Thyroid gland (tissue), 4 donors: ENCODE measurements around the gene LETM1. TPM values are rescaled to one million over a fixed set of nuclear protein-coding genes. Genes with fewer than 3 reads are reported as not detected.

ENCODE experiments used
- DNase-seq, 2 donors: peaks; one replicate each; pipeline ENCODE4 v3.0.0-alpha.2; 2019
- H3K27ac ChIP-seq, 3 donors: fragments of 200-600 bp; sonication (generic); 1 replicate in 2 of 3; 2 replicates in 1 of 3; pipeline ENCODE4 v1.5.1; 2016 to 2019; ENCODE audit warnings: mild to moderate bottlenecking in 1 of 3, moderate library complexity in 1 of 3
- H3K27me3 ChIP-seq: fragments of 200-600 bp; sonication (generic); one replicate; pipeline ENCODE4 v1.5.1; 2019
- H3K36me3 ChIP-seq, 2 donors: fragments of 200-600 bp; sonication (generic); one replicate each; pipeline ENCODE4 v1.5.1; 2016 to 2019
- H3K4me1 ChIP-seq, 2 donors: fragments of 200-600 bp; sonication (generic); one replicate each; pipeline ENCODE4 v1.5.1; 2017 to 2019
- H3K4me3 ChIP-seq, 3 donors: fragments of 200-600 bp; sonication (generic); replicated peaks in 1 of 3; 1 replicate in 2 of 3; 2 replicates in 1 of 3; pipeline ENCODE4 v1.5.1; 2016; ENCODE audit warnings: mild to moderate bottlenecking in 1 of 3
- H3K9me3 ChIP-seq: fragments of 200-600 bp; sonication (generic); one replicate; pipeline ENCODE4 v1.5.1; 2017
- POLR2A ChIP-seq, 2 donors: fragments of 450-650 bp; IDR thresholded peaks; one replicate each; pipeline ENCODE4 v1.6.1; 2017; ENCODE audit warnings: antibody characterized with exemption in 2 of 2, mild to moderate bottlenecking in 2 of 2, moderate library complexity in 1 of 2
- WGBS, 2 donors: methylation state at CpG; one replicate each; pipeline ENCODE4 v1.1.5; 2017; 5-methylcytosine and 5-hydroxymethylcytosine counted together
- intact Hi-C: fragments of 100-400 bp; cut with DNase I; formaldehyde crosslinking; loops from one replicate; pipeline ENCODE4 v1.15.1; 2023
- total RNA-seq, 4 donors: library from RNA; depleted of rRNA; stranded (reverse); fragments of >200 nt; gene quantifications; one replicate each; pipeline ENCODE4 v1.2.3, GENCODE V29; 2016
- TF ChIP-seq, protein P1 (sequence below), 6 experiments: fragments of 200-600 bp in 3 of 6; fragments of 450-650 bp in 3 of 6; sonication (generic) in 3 of 6; IDR thresholded peaks; one replicate each; pipeline ENCODE4 v1.5.1; 2016 to 2019; ENCODE audit warnings: antibody characterized with exemption in 6 of 6, mild to moderate bottlenecking in 2 of 6, inconsistent platforms in 1 of 6, moderate library complexity in 1 of 6

The LETM1 gene
- total RNA-seq, 4 donors from 2014 or later = 30.1 to 58.4 (median 49.0) TPM

DNA sequence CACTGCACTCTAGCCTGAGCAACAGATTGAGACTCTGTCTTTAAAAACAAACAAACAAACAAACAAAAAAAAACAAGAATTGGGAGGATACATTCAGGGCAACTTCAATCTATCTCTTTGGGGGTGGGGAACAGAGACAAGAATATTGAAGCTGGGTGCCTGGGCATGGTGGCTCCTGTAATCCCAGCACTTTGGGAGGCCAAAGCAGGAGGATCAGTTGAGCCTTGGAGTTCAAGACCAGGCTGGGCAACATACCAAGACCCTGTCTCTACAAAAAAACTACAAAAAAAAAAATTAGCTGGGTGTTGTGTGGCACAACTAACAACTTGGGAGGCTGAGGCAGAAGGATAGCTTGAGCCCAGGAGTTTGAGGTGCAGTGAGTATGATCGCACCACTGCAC, 1.2 kb downstream of the LETM1 start:
- peak overlapping the region in 1 of 3 donors; percentile 54 for H3K27ac ChIP-seq
- TF ChIP-seq, protein P1, sequence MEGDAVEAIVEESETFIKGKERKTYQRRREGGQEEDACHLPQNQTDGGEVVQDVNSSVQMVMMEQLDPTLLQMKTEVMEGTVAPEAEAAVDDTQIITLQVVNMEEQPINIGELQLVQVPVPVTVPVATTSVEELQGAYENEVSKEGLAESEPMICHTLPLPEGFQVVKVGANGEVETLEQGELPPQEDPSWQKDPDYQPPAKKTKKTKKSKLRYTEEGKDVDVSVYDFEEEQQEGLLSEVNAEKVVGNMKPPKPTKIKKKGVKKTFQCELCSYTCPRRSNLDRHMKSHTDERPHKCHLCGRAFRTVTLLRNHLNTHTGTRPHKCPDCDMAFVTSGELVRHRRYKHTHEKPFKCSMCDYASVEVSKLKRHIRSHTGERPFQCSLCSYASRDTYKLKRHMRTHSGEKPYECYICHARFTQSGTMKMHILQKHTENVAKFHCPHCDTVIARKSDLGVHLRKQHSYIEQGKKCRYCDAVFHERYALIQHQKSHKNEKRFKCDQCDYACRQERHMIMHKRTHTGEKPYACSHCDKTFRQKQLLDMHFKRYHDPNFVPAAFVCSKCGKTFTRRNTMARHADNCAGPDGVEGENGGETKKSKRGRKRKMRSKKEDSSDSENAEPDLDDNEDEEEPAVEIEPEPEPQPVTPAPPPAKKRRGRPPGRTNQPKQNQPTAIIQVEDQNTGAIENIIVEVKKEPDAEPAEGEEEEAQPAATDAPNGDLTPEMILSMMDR (IDR thresholded peaks at IDR 0.05) = no peak
- no peak for TF ChIP-seq POLR2A (IDR thresholded peaks at IDR 0.05)
- no peak for DNase-seq
- H3K9me3 ChIP-seq = no peaks in the 10 kb centered on the region
- intact Hi-C loops = no loop called here
- peaks cover 23 to 57% of the 10 kb centered on the region in 2 donors for H3K4me1 ChIP-seq
- H3K36me3 ChIP-seq = no peaks in the 10 kb centered on the region
- WGBS, 2 donors = 63 to 65% methylated on average over 1 of the region's 1 CpG
- H3K4me3 ChIP-seq = no peak overlapping the region
- H3K27me3 ChIP-seq = no peaks in the 10 kb centered on the region

DNA sequence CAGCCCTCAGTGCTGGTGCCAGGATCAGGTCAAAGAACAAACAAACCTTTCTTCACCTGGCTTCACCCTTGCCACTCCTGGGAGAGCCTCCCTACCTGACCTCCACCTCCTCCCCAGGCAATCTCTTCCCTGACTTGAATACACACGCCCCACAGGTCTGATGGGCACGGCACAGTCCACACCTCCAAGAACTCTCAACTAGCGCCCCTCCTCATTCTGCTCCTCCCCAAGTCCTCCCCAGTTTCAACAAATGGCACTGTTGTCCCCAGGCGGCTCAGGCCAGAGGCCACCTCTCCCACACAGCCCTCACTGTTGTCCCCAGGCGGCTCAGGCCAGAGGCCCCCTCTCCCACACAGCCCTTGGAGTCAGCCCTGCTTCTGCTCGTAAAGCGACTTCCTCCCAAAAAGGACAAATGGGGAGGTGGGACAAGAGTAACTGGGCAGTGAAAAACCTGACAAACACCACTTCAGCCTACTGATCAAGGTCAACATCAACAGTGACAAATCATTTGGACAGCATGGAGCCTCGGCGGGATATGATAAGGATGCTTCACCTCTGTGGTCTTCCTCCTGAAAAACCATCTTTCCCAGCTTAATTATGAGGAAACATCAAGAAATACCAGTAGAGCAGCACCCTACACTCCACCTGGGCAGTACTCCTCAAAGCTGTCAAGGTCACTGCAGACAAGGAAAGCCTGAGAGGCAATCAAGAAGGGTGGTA, 2.9 kb downstream of the LETM1 start:
- intact Hi-C loops = no loop called here

DNA sequence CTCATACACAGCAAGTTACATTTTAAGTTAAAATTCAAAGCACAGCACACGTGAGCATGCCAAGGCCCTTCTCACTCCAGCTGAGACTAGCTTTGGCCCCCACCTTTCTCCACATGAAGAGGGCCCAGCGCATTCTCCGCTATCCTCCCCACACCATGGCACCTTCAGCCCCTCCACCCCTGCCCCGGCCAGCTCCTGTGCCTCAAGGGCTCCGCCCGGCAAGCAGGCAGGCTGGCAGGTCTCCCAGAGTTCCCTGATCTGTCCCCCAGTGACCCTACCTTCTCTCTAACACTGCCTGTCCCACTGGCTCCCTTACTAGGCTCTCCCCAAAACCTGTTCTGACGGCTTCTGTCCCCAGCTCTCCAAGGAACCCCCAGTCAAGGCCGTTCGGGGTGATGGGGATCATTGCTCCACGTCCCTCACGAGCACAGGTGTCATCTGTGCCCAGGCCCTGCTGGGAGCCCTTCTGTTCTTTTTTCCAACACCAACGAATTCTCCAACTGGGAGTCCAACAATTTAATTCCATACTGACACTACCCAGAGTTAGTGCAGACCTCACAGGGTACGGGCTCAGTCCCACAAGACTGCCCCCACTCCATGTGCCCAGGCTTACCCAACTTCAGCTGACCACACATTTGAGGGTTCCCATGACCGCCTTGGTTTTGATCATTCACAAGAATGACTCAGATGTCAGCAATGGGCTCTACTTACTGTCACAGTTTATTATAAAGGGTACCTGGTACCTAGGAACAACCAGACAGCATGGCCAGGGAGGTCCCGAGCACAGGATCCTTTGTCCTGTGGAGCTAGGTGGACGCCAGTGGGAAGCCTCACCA, 4.2 kb downstream of the LETM1 start:
- intact Hi-C loops = no loop called here
- H3K4me3 ChIP-seq = no peak overlapping the region
- no peaks in the 10 kb centered on the region for H3K36me3 ChIP-seq
- no peaks in the 10 kb centered on the region for H3K27me3 ChIP-seq
- H3K9me3 ChIP-seq = no peaks in the 10 kb centered on the region
- WGBS, 2 donors = 62 to 68% methylated on average over 16 of the region's 16 CpGs
- no peak for TF ChIP-seq POLR2A (IDR thresholded peaks at IDR 0.05)
- TF ChIP-seq, protein P1 (IDR thresholded peaks at IDR 0.05) = no peak
- peak; percentile 82 to 84 for DNase-seq
- H3K4me1 ChIP-seq = peaks cover 23 to 50% of the 10 kb centered on the region in 2 donors
- H3K27ac ChIP-seq = peak overlapping the region; percentile 5 to 41 (median 28)

More for the DNA sequence above, 2.9 kb downstream of the LETM1 start:
- Histone ChIP-seq H3K36me3 (no peaks in the 10 kb centered on the region), H3K4me3 (no peak overlapping the region), H3K27me3 (no peaks in the 10 kb centered on the region), H3K4me1 (peaks cover 23 to 57% of the 10 kb centered on the region in 2 donors), H3K27ac (peak overlapping the region in 1 of 3 donors; percentile 5), H3K9me3 (no peaks in the 10 kb centered on the region)
- 87 to 88% methylated on average over 9 of the region's 9 CpGs for WGBS, 2 donors
- TF ChIP-seq, protein P1 (IDR thresholded peaks at IDR 0.05) = no peak
- TF ChIP-seq POLR2A (IDR thresholded peaks at IDR 0.05) = no peak
- DNase-seq = no peak

DNA sequence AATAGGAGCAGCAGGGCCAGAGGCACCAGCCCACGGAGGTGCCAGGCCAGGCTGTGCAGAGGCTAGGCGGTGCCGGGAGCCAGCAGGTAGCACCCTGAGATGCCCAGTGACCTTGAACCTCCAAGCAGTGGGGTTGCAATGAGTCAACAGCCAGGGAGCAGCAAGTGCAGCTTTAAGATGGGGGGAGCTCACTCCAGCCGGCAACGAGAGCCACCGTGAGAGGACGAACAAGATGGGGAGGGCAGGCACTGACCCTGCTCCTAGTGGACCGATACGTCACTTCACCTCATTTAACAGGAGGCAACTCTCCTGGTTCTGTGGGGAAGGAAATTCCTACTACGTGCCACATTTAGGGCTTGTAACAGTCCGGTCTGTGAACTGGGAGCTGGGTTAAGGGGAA, 4.8 kb downstream of the LETM1 start:
- H3K4me3 ChIP-seq = no peak overlapping the region
- H3K27ac ChIP-seq = peak overlapping the region; percentile 5 to 41 (median 28)
- WGBS, 2 donors = 39% methylated on average over 11 of the region's 11 CpGs
- TF ChIP-seq, protein P1 (IDR thresholded peaks at IDR 0.05) = peak in 2 of 6 experiments; percentile 24 to 29
- no peak for TF ChIP-seq POLR2A (IDR thresholded peaks at IDR 0.05)
- intact Hi-C loops = no loop called here
- H3K27me3 ChIP-seq = no peaks in the 10 kb centered on the region
- H3K9me3 ChIP-seq = no peaks in the 10 kb centered on the region
- H3K36me3 ChIP-seq = no peaks in the 10 kb centered on the region
- peak; percentile 27 to 36 for DNase-seq
- peaks cover 23 to 50% of the 10 kb centered on the region in 2 donors for H3K4me1 ChIP-seq
